ENCODE measurements around the gene RBP3. TPM values are rescaled to one million over a fixed set of nuclear protein-coding genes. Genes with fewer than 3 reads are reported as not detected.

Gene RBP3
- total RNA-seq, 1 donor from 2014 or later = not detected

- Mint-ChIP-seq H3K4me1 (ENCODE audit: low read depth, unreplicated experiment) (no peaks in the 10 kb centered on the region), H3K27ac (ENCODE audit: unreplicated experiment) (no peak overlapping the region), H3K27me3 (ENCODE audit: unreplicated experiment) (peaks cover 3% of the 10 kb centered on the region), H3K36me3 (ENCODE audit: unreplicated experiment) (no peaks in the 10 kb centered on the region), H3K9me3 (ENCODE audit: unreplicated experiment) (no peaks in the 10 kb centered on the region), H3K4me3 (ENCODE audit: unreplicated experiment) (no peak overlapping the region)
- TF ChIP-seq, protein P1, sequence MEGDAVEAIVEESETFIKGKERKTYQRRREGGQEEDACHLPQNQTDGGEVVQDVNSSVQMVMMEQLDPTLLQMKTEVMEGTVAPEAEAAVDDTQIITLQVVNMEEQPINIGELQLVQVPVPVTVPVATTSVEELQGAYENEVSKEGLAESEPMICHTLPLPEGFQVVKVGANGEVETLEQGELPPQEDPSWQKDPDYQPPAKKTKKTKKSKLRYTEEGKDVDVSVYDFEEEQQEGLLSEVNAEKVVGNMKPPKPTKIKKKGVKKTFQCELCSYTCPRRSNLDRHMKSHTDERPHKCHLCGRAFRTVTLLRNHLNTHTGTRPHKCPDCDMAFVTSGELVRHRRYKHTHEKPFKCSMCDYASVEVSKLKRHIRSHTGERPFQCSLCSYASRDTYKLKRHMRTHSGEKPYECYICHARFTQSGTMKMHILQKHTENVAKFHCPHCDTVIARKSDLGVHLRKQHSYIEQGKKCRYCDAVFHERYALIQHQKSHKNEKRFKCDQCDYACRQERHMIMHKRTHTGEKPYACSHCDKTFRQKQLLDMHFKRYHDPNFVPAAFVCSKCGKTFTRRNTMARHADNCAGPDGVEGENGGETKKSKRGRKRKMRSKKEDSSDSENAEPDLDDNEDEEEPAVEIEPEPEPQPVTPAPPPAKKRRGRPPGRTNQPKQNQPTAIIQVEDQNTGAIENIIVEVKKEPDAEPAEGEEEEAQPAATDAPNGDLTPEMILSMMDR (IDR thresholded peaks at IDR 0.05; ENCODE audit: partially characterized antibody, unreplicated experiment) = no peak
- DNase-seq = no peak
Observed at GRCh38 chr10:47308775-47309174, 39.4 kb upstream of the RBP3 start.

GRCh38 chr10:47309408-47310089 is 38.6 kb upstream of the RBP3 start:
- no peak for DNase-seq
- Mint-ChIP-seq H3K4me3 (ENCODE audit: unreplicated experiment) (no peak overlapping the region), H3K4me1 (ENCODE audit: low read depth, unreplicated experiment) (no peaks in the 10 kb centered on the region), H3K36me3 (ENCODE audit: unreplicated experiment) (no peaks in the 10 kb centered on the region), H3K27me3 (ENCODE audit: unreplicated experiment) (peaks cover 5% of the 10 kb centered on the region), H3K9me3 (ENCODE audit: unreplicated experiment) (no peaks in the 10 kb centered on the region), H3K27ac (ENCODE audit: unreplicated experiment) (no peak overlapping the region)
- TF ChIP-seq, protein P1 (IDR thresholded peaks at IDR 0.05; ENCODE audit: partially characterized antibody, unreplicated experiment) = peak; percentile 56

GRCh38 chr10:47310090-47310505 is 38.1 kb upstream of the RBP3 start:
- no peak for DNase-seq
- H3K27ac Mint-ChIP-seq (ENCODE audit: unreplicated experiment) = no peak overlapping the region
- H3K4me3 Mint-ChIP-seq (ENCODE audit: unreplicated experiment) = no peak overlapping the region
- no peaks in the 10 kb centered on the region for H3K9me3 Mint-ChIP-seq (ENCODE audit: unreplicated experiment)
- TF ChIP-seq, protein P1 (IDR thresholded peaks at IDR 0.05; ENCODE audit: partially characterized antibody, unreplicated experiment) = no peak
- no peaks in the 10 kb centered on the region for H3K4me1 Mint-ChIP-seq (ENCODE audit: low read depth, unreplicated experiment)
- no peaks in the 10 kb centered on the region for H3K36me3 Mint-ChIP-seq (ENCODE audit: unreplicated experiment)
- H3K27me3 Mint-ChIP-seq (ENCODE audit: unreplicated experiment) = peaks cover 2% of the 10 kb centered on the region

DNA sequence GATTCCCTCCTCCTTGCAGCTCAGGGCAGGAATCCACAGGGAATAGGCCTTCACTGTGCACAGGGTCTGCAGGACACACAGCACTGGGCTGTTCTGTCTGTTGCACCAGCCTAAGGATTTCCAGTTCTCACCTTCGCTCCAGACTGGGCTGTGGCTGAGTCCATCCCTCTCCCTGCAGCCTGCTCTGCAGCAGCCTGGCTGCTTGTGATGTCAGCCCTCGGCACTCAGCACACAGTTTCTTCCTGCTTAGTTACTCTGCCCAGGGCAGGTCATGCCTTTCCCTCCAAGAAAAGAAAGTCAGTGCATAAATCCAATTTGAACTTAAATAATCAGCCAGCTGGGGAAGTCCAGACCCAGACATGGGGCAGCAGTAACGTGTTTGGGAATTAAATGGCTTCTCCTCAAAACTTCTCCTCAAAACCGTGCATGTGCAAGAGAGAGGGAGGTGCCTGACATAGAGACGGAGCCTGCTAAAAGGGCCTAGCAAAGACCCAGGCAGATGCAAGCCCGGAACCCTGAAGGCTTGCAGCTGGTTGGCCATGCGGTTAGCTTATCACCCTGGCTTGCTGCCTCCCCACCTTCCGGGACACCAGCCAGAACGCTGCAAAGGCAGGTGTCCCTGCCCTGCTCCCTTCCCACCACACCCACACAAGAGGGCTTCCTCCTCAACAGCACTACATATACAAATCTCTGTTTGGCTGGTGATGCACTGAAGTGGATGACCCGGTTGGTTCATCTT is 36.8 kb upstream of the RBP3 start:
- TF ChIP-seq, protein P1 (IDR thresholded peaks at IDR 0.05; ENCODE audit: partially characterized antibody, unreplicated experiment) = no peak
- no peak overlapping the region for H3K4me3 Mint-ChIP-seq (ENCODE audit: unreplicated experiment)
- no peaks in the 10 kb centered on the region for H3K4me1 Mint-ChIP-seq (ENCODE audit: low read depth, unreplicated experiment)
- no peaks in the 10 kb centered on the region for H3K36me3 Mint-ChIP-seq (ENCODE audit: unreplicated experiment)
- no peak for DNase-seq
- no peaks in the 10 kb centered on the region for H3K9me3 Mint-ChIP-seq (ENCODE audit: unreplicated experiment)
- H3K27ac Mint-ChIP-seq (ENCODE audit: unreplicated experiment) = no peak overlapping the region
- peaks cover 2% of the 10 kb centered on the region for H3K27me3 Mint-ChIP-seq (ENCODE audit: unreplicated experiment)

Data from glutamatergic neuron (in vitro differentiated cells).